Measurements from ENCODE around the gene SIK2.
"Not testable (repeated sequence)": the region's sequence is repeated elsewhere in the genome, so short reads cannot be mapped to it uniquely, and the experiment has no call there.

Gene SIK2

DNA sequence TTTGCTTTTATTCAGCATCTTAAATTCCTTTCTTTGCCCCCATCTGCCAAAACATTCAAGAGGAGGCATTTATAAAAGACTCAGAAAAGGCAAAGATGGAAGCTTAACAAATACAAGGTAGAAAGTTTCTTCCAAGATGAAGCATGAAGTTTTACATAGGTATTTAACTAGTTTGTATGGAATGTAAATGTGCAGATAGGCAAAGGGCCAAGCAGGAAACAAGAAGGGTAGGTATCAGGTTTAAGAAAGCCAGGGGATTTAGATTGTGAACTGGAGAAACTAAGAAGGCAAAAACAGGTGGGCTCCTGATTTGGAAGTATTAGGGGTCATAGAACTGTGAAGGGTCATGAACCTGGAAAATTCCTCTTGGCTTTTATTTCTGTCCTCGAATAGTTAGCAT is 101.3 kb downstream of the SIK2 start:
- DNase-seq, result no peak

DNA sequence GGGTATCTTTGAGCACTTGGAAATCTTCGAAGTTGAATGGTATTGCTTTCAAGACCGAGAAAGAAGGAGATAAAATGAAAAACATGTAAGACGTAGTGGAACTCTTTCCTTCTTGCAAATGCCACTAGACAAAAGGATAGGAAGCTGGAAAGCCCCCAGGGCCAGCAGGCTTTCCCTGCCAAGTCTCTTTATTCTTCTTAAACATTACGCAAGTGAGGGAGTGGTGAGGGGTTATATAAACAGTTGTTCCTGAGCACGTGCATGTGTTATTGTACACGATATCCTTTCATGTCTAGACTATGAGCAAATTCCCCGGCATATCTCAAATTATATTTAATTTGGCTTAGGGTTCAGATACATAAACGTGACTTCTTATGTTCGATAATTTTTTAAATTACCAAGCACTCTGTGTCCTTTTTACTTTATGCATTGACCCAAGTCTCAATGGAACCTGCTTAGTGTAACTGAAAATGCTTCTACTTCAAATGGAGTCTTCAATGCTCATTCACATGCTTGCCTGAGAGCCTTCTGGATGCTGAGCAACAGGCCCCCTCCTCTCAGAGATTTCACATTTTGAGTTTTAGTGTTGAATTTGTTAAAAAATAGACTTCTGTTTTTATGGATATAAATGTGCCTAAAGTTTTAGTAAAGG is 104.9 kb downstream of the SIK2 start:
- no peak for DNase-seq

DNA sequence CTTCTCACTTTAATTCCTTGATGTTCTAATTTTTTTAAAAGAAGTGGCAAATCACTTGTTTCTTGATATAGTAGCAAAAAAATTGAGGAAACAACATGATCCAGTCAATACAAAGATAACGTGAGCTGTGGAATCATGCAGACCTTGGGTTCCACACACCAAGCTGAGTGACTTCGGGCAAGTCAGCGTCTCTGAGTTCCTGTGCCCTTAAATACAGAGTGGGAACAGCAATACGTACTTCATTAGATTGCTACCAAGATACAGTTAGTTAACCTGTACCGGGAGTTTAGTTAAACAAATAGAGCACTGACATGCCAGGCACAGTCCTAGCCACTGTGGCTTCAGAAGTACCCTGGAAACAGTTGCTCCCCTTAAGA is 105.4 kb downstream of the SIK2 start:
- no peak for DNase-seq

DNA sequence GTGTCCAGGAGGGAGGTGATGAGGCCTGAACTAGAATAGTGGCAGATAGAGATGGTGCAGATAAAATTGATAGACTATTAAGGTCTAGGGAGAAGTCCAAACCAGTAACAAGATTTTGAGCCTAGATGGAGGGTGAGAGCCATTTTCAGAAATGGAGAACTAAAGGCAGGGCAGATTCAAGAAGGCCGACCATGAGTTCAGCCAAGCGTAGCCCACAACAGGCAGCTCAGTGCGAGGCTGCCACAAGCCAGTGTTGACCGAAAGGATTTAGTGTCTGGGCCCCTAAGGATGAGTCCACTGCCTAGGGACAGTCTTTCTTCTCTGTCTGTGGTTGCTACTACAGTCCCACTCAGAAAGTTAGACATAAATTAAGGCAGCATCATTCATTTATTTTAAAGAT is 112.3 kb downstream of the SIK2 start:
- DNase-seq, result no peak

DNA sequence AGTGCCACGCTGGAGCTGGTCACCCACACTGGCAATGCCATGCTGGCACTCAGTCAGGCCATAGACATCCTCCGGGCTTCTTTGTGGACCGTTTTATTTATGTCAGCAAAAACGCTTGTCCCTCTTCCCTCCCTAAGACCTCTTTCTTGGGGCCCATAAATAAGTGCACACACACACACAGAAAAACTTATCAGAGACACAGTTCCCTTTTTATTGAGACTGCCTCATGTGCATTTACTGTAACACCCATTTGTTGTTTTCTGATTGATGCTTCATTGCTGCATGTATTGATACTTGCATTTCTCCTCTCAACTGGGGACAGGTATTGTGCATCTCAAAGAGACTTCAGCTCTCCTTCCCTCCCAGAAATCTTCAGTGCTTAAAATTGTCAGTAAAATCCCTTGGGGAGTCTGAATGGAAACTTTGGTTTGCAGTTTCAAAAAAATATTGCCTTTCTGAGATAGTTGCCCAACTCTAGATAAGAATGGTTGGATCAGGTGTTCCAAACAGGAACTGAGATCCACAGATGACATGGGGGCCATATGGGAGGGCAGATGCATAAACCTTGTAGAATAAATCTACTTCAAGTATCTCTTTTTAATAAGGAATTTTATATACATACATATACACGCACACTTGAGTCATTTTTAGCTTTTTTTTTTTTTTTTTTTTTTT is 113.0 kb downstream of the SIK2 start:
- DNase-seq, result no peak

DNA sequence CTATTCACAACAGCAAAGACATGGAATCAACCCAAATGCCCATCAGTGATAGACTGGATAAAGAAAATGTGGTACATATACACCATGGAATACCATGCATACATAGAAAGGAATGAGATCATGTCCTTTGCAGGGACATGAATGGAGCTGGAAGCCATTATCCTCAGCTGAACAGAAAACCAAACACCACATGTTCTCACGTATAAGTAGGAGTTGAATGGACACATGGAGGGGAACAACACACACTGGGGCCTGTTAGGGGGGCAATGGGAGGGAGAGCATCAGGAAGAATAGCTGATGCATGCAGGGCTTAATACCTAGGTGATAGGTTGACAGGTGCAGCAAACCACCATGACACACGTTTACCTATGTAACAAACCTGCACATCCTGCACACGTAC is 115.4 kb downstream of the SIK2 start:
- DNase-seq, result not testable (repeated sequence)

DNA sequence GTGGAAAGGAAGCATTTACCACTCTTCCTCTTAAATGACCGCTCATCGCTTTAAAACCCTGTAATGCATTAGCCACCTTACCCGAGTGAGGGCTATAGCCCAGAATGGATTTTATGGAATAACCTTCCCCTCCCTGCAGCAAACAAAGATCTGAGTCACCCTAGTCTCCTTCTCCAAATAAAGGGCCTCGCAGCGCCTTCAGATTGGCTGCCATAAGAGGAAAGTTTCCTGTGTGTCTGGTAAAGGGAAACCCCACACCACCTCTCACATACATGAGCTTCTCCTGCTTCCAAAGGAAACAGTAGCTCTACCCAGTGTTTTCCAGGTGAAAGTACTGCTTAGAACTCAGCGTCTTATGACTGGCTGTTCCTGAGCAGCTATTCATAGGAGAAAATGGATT is 116.2 kb downstream of the SIK2 start:
- no peak for DNase-seq

DNA sequence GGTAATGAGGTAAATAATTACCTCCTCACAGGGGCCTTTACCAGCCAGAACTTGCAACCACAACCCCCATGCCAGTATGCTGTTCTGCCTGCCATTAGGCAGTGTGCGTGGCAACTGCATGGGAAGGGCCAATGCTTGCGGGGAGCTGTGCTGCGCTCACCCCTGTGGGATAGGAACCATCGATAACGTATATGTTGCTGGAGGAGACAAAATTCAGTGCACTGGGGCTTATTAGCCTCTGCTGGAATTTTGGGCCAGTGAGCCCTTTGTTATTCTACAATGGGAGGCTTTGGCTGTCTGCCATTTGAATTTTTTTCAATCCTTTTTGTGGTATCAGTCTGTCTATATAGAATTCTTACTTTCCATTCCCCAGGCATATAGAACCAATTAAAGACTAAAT is 116.6 kb downstream of the SIK2 start:
- no peak for DNase-seq

DNA sequence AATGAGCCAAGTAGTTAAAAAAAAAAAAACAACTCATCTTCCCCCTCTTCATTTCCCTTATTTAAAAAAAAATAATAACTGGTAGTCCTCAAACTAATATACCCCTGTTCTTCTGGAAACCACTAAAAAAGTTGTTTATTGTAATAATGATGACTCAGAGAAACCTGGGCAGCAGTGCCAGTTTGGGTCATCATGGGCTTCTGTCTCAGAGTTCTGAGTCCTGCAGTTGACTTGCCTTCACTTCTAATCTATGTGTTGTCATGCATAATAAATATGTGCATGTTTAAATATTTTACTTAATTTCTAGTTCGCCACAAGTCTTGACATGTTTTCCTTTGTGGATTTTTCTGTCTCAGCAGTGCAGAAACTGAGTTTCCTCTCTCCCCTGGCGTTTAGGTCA is 117.1 kb downstream of the SIK2 start:
- DNase-seq, result no peak

DNA sequence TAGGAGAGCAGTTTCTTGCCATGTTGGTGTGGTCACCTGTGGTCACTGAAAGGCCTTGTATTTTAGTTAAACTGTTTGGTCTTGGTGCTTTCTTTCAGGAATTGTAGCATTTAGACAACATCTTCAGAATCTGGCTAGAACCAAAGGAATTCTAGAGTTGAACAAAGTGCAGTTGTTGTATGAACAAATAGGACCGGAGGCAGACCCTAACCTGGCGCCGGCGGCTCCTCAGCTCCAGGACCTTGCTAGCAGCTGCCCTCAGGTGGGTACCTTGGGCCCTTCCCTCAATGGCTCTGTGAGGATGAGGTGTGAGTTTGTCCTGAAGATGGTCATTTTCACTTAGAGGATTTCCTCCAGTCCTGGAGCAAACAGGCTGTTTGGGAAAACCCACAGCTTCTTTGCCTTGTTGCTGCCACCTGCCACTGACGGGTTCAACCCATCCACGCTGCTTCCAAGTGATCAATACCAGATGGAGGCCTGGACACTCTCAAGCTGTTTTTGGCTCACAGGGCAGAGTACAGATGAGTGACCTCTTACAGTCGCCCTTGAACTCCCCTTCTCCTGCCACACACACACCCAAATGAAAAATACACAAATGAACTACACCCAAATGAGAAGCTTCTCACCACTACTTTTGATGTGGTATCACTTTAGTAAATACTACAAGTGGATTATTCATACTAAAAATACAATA is 118.7 kb downstream of the SIK2 start:
- DNase-seq, result no peak

DNA sequence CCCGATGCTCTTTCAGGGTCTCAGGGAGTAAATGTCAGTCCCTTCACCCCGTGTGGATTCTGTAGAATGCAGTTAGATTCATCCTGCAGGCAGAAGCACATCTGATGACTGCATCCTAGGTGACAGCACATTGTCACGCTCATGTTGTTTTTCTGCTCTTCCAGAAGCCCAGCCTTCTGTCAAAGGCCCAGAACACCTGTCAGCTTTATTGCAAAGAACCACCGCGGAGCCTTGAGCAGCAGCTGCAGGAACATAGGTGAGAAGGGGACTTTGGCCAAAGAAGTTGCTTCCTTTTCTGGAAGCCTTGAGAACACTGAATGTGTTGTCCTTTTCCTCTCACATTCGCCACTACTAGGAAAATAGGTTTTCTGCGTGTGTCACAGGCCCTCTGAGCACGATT is 120.3 kb downstream of the SIK2 start:
- no peak for DNase-seq

DNA sequence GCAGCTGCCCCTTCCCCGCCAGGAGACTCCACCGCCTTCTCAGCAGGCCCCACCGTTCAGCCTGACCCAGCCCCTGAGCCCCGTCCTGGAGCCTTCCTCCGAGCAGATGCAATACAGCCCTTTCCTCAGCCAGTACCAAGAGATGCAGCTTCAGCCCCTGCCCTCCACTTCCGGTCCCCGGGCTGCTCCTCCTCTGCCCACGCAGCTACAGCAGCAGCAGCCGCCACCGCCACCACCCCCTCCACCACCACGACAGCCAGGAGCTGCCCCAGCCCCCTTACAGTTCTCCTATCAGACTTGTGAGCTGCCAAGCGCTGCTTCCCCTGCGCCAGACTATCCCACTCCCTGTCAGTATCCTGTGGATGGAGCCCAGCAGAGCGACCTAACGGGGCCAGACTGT is 121.3 kb downstream of the SIK2 start:
- no peak for DNase-seq

DNA sequence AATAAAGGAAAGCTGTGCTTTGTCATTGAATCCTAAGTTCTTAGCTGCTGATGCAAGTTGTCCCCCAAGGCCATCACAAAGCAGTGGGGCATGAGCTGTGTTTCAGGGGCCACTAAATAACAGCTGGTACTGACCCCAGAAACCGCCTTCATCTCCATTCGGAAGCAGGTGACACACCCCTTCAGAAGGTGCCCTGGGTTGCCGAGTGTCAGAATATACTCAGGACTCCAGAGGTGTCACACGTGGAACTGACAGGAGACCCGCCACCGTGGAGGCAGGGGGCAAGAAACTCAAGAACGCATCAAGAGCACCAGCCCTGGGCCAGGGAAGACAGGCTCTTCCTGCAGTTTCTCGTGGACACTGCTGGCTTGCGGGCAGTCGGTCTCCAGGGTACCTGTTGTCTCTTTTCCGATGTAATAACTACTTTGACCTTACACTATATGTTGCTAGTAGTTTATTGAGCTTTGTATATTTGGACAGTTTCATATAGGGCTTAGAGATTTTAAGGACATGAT is 122.4 kb downstream of the SIK2 start:
- no peak for DNase-seq

DNA sequence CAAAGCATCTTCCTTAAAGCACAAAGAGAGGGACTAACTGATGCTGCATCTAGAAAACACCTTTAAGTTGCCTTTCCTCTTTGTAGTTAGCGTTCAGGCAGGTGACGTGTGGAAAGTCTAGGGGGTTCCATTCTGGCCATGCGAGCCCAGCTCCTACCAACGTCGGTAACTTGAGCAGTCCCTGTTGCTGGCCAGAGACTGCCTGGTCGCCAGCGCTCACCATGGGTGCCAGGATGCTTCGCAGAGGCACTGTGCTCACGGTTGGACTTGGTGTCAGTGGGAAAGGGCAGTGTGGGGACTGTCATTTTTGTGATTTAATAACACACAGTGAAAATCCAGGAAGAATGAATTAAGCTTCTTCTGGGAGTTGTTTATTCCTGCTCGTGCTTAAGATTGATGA is 123.4 kb downstream of the SIK2 start:
- no peak for DNase-seq

DNA sequence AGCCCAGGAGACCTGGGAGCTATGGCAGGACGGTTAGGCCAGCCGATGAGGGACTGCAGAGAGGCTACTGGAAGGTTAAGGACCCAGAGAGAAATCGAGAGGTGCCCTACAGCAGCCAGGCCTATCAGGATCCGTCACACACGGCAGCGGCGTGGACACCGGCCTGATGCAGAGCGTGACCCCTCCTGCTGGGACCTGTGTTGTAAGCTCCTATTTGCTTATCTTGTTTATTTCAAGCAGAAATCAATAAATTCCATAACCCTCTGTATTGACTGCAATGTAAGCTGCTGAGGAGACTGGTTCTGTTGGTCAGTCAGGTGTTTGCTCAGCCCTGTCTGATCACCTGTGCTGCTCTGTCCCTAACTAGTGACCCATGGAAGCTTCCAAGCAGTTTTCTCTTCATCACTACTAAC is 124.1 kb downstream of the SIK2 start:
- DNase-seq, result no peak

DNA sequence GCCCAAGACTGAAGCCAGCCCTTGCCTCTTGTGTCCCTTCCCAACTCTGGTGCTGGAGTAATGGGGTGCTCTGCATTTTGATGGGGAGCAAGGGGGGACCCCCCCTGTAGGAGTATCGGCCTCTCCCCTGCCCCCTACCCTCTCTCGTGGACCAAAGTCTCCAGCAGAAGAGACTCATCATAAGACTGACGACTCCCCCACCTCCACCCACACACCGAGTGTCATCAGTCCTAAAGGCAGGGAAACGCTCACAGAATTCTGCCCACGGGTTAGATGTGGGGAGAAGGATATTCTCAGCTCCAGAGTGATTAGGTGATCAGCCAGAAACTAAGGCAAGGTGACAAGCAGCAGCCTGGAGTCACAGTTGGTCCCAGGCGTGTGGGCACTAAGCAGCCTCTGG is 125.2 kb downstream of the SIK2 start:
- DNase-seq, result no peak

DNA sequence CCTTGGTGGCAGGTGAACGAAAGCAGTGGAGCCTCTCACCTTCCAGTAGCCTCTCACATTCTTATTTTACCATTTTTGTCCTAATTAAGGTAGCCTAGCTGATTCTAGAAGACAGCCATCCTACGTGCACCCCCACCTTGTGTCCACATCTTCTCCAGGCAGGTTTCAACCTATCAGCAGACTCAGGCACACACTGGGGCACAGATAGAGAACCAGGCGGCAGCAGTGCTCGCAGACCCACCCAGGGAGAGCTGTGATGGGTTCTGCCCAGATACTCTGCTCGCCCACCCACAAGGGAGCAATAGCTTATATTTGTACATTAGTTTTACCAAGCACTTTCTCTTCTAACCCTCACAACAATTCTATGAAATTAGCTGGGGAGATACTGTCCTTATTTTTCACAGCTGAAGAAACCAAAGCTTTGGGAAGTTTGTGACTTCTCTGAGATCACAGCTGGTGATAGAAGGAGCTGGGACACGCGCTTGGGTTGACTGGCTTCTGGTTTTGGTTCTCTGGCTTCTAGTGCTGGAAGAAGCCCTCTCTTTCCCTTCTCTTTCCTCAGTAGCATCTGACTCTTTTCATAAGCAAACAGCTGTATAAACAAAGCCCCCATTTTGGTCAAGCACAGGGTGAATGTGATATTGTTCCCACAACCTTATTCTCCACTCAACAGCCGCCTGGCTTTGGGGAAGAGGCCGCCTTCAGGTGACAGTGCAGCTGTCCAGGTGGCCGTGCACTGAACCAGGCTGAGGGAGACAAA is 127.0 kb downstream of the SIK2 start:
- peak; percentile 77 for DNase-seq

DNA sequence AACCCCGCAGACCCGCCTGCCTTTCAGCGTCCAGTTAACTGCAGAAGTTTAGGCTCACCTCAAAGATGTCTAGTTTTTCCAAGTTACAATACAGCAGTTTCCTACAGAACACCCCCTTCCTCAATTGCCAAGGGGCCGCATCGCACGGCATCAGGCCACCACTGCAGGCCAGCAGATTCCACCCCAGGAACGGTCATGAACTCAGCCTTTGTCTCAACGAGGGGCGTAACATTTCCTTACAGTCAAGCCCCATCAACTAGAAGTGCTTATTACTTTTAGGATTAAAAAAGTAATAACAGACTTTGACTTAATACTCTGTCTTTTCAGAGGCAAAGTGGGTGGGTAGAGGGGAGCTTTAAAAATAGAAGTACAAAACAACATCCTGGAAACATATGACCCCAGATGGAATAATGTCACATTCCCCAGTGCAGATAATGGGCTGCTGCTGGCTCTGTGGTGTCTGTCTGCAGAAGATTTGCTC is 127.6 kb downstream of the SIK2 start:
- DNase-seq, result no peak

DNA sequence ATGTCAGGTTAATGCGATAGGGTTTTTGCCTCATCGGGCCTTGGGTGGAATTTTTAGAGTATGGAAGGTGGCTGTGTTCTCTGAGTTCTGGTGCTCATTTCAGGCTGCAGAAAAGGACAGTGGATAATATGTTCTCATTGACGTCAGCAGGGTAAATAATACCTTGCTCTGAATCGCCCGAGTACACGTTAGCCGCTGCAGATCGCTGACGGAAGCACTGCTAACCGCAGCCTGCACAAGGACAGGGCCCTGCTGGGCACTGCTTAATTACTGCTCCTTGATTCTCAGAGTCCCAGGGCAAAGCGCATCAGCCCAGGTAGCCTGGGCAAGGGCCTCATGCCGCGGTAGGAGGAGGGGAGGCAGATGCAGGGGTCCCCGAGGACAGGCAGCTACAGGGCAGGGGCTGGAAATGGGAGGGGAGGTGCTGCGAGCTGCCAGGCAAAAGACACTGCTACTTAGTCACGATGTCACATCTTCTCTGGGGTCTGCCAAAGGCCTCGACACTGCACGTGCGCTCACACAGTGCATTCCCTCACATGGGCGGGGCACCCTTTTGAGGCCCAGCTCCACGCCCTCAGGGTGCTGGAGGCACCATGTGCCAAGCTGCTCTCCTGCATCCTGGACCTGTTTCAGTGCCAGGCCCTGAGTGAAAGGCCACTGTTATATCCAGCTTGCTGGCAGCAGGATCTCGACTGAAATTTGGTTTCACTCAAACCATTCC is 128.8 kb downstream of the SIK2 start:
- peak; percentile 67 for DNase-seq

DNA sequence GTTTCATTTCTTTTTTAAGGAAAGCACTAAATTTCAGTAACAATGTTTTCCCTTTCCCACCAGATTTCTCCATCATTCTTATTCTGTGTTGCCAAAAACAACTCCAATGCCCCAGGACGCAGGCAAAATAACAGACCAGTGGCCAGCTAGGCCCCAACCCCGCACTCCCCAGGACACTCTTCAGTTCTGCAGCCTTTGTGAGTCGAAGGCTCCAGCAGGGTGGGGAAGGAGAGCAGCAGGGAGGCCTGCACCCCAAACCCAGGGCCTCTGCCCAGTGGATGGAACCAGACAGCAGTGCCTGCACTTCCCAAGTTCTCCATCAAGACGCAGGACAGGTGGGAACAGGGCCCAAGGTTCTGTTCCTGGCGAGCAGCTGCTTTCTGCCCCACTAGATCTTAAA is 129.6 kb downstream of the SIK2 start:
- DNase-seq, result no peak

DNA sequence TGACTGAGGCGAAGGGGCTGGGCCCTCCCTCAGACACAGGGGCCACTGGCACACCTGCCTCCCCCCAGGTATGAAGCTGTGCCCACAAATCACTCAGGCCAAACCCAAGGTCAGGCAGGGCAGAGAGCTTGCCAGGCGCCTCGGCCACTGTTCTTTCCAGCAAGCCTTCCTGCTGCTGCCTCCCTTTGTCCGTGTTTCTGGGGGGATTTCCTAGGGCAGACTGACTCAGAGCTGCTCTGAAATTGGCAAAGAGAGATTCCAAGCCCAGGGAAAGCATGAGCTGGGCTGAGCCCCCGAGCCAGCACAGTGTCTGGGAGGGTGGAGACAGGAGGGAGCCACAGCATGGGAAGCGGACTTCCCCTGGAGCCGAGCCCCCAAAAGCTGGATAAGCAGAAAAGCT is 130.8 kb downstream of the SIK2 start:
- no peak for DNase-seq

DNA sequence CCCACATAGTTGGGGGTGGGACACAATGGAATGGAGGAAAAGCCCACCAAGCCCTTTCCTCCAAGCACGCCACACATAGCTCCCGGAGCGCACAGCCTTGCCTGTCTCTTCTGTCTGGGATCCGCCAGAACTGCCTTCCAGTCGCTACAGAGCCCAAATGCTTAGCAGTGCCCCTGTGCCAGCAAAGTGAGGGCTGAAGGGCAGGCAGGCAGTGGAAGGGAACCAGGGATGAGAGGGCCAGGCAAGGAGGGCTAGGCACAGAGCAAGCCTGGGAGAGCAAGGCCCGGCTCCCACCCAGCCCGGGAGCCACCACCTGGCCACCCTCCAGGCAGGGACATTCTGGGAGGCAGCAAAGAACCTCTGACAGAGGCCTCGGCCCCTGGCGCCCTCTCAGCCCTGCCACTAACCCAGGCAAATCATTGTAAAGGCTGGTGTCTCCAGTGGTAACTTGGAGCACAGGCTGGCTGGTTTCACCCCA is 131.4 kb downstream of the SIK2 start:
- DNase-seq, result no peak
